Breast epithelium (tissue), 4 donors: ENCODE data around the gene CD3D. TPM values are rescaled to one million over a fixed set of nuclear protein-coding genes. Genes with fewer than 3 reads are reported as not detected.
"Not testable (repeated sequence)": the region's sequence is repeated elsewhere in the genome, so short reads cannot be mapped to it uniquely, and the experiment has no call there.

Experiments
- DNase-seq, 2 donors: peaks; one replicate each; pipeline ENCODE4 v3.0.0-alpha.2; 2019; ENCODE audit warnings: low spot score in 2 of 2
- H3K27ac ChIP-seq, 2 donors: fragments of 200-600 bp; sonication (generic) in 1 of 2; one replicate each; pipeline ENCODE4 v1.5.1; 2016 to 2019; ENCODE audit warnings: mild to moderate bottlenecking in 1 of 2
- H3K27me3 ChIP-seq, 2 donors: fragments of 200-600 bp; sonication (generic) in 1 of 2; one replicate each; pipeline versions ENCODE4 v1.5.1 to v1.6.0; 2017 to 2019; ENCODE audit warnings: control low read depth in 1 of 2, mild to moderate bottlenecking in 1 of 2
- H3K36me3 ChIP-seq: fragments of 200-600 bp; one replicate; pipeline ENCODE4 v1.5.1; 2019
- H3K4me1 ChIP-seq, 2 donors: fragments of 200-600 bp; sonication (generic); one replicate each; pipeline ENCODE4 v1.5.1; 2016 to 2019; ENCODE audit warnings: control low read depth in 1 of 2
- H3K4me3 ChIP-seq, 3 donors: fragments of 200-600 bp; sonication (generic); 1 replicate in 2 of 3; 2 replicates in 1 of 3; pipeline ENCODE4 v1.5.1; 2016 to 2019; ENCODE audit warnings: mild to moderate bottlenecking in 3 of 3, moderate library complexity in 2 of 3
- H3K9me3 ChIP-seq, 2 donors: fragments of 200-600 bp; sonication (generic) in 1 of 2; one replicate each; pipeline ENCODE4 v1.5.1; 2016 to 2019; ENCODE audit warnings: control low read depth in 1 of 2
- POLR2A ChIP-seq: fragments of 450-650 bp; IDR thresholded peaks from one replicate; pipeline ENCODE4 v1.6.1; 2016; ENCODE audit warnings: antibody characterized with exemption, mild to moderate bottlenecking, moderate library complexity
- POLR2AphosphoS5 ChIP-seq, 3 donors: sonication (generic); formaldehyde crosslinking; IDR thresholded peaks; one replicate each; pipeline ENCODE4 v1.6.1; 2017; ENCODE audit warnings: antibody characterized with exemption in 3 of 3
- intact Hi-C: fragments of 100-400 bp; cut with DNase I; formaldehyde crosslinking; loops from one replicate; pipeline ENCODE4 v1.15.1; 2023; ENCODE audit warnings: low total_unique reads
- total RNA-seq, 3 donors: library from RNA; depleted of rRNA; stranded (reverse); fragments of >200 nt; gene quantifications; one replicate each; pipeline ENCODE4 v1.1.0, GENCODE V29; 2016
- TF ChIP-seq, protein P1 (sequence below), 3 donors: fragments of 450-650 bp; IDR thresholded peaks; one replicate each; pipeline ENCODE4 v1.5.1; 2016 to 2017; ENCODE audit warnings: antibody characterized with exemption in 3 of 3, mild to moderate bottlenecking in 3 of 3, moderate library complexity in 3 of 3

CD3D gene
- total RNA-seq, 3 donors from 2014 or later, result 2.6 to 4.8 (median 3.5) TPM

GRCh38 chr11:118311518-118311917, 31.0 kb downstream of the CD3D start:
- intact Hi-C loops, result no loop called here
- DNase-seq, result no peak
- H3K4me1 ChIP-seq, result no peaks in the 10 kb centered on the region
- no peaks in the 10 kb centered on the region for H3K9me3 ChIP-seq
- TF ChIP-seq POLR2A, result no peak
- TF ChIP-seq, protein P1, sequence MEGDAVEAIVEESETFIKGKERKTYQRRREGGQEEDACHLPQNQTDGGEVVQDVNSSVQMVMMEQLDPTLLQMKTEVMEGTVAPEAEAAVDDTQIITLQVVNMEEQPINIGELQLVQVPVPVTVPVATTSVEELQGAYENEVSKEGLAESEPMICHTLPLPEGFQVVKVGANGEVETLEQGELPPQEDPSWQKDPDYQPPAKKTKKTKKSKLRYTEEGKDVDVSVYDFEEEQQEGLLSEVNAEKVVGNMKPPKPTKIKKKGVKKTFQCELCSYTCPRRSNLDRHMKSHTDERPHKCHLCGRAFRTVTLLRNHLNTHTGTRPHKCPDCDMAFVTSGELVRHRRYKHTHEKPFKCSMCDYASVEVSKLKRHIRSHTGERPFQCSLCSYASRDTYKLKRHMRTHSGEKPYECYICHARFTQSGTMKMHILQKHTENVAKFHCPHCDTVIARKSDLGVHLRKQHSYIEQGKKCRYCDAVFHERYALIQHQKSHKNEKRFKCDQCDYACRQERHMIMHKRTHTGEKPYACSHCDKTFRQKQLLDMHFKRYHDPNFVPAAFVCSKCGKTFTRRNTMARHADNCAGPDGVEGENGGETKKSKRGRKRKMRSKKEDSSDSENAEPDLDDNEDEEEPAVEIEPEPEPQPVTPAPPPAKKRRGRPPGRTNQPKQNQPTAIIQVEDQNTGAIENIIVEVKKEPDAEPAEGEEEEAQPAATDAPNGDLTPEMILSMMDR (IDR thresholded peaks at IDR 0.05), result no peak
- TF ChIP-seq POLR2AphosphoS5 (IDR thresholded peaks at IDR 0.05), result no peak
- H3K27ac ChIP-seq, result no peak overlapping the region
- no peak overlapping the region for H3K4me3 ChIP-seq
- H3K27me3 ChIP-seq, result peaks cover 0 to 3% of the 10 kb centered on the region in 2 donors
- no peaks in the 10 kb centered on the region for H3K36me3 ChIP-seq

DNA sequence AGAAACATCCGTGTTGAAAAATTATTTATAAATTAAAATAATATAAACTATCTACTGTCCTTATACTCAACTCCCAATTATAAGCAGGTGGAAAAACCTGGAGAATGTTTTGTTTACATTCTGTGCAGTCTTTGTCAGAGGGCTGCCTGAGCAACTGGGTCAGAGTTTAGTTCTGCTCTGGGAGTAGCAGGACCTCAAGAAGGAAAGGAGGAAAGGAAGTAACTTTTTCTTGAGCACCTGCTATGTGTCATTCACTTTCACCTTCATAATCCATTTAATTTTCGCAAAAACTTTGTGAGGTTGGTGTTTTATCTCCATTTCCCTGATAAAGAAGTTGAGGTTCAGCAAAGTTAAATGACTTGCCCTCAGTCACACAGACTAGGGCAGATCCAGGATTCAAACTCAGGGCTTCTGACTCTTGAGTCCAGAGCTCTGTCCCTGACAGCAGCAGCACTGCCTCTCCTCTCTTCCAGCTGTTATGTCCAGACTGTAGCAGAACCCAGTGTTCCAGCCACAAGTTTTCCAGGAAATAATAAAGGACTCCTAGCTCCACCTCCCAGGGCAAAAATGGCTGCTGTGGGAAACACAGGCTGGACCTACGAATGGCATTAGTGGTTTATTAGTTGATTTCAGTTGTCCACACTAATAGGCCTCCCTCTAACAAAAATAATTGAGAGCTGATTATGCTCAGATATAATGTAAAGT, 31.6 kb downstream of the CD3D start:
- DNase-seq, result no peak
- H3K9me3 ChIP-seq, result no peaks in the 10 kb centered on the region
- H3K36me3 ChIP-seq, result no peaks in the 10 kb centered on the region
- H3K4me3 ChIP-seq, result no peak overlapping the region
- H3K4me1 ChIP-seq, result no peaks in the 10 kb centered on the region
- no peak overlapping the region for H3K27ac ChIP-seq
- TF ChIP-seq, protein P1 (IDR thresholded peaks at IDR 0.05), result no peak
- TF ChIP-seq POLR2A, result no peak
- TF ChIP-seq POLR2AphosphoS5 (IDR thresholded peaks at IDR 0.05), result no peak
- peaks cover 0 to 3% of the 10 kb centered on the region in 2 donors for H3K27me3 ChIP-seq
- intact Hi-C loops, result no loop called here

DNA sequence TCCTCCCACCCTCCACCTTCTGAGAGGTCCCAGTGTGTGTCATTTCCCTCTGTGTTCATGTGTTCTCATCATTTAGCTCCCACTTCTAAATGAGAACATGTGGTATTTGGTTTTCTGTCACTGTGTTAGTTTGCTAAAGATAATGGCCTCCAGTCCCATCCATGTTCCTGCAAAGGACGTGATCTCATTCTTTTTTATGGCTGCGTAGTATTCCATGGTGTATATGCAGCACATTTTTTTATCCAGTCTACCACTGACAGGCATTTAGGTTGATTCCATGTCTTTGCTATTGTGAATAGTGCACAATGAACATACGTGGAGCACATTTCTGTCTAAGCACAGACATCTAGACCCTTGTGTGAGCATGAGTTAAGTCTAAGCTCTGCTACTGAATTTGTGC, 32.2 kb downstream of the CD3D start:
- DNase-seq, result no peak
- no peaks in the 10 kb centered on the region for H3K36me3 ChIP-seq
- intact Hi-C loops, result no loop called here
- H3K4me3 ChIP-seq, result no peak overlapping the region
- H3K9me3 ChIP-seq, result no peaks in the 10 kb centered on the region
- H3K27ac ChIP-seq, result no peak overlapping the region
- no peak for TF ChIP-seq POLR2A
- TF ChIP-seq, protein P1 (IDR thresholded peaks at IDR 0.05), result no peak
- TF ChIP-seq POLR2AphosphoS5 (IDR thresholded peaks at IDR 0.05), result no peak
- H3K4me1 ChIP-seq, result no peaks in the 10 kb centered on the region
- H3K27me3 ChIP-seq, result peaks cover 0 to 3% of the 10 kb centered on the region in 2 donors

DNA sequence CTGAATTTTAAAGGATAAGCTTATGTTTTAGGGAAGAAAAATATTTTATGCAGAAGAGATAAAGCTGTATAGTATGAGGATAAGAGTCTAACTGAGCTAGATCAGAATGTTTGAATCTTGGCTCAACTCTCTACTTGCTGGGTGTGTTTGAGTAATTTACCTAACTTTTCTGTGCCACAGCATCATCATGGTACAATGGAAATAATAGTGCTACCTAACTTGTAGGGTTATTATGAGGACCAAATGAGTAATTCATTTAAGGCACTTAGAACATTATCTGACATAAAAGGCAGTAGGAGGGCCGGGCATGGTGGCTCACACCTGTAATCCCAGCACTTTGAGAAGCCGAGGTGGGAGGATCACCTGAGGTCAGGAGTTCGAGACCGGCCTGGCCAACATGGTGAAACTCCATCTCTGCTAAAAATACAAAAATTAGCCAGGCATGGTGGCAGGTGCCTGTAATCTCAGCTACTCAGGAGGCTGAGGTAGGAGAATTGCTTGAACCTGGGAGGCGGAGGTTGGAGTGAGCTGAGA, 33.4 kb downstream of the CD3D start:
- H3K27ac ChIP-seq, H3K36me3 ChIP-seq, intact Hi-C loops, DNase-seq, H3K4me1 ChIP-seq, H3K9me3 ChIP-seq, H3K27me3 ChIP-seq, H3K4me3 ChIP-seq: not testable (repeated sequence)

- no peak for DNase-seq
- Histone ChIP-seq H3K36me3 (no peaks in the 10 kb centered on the region), H3K4me3 (no peak overlapping the region), H3K9me3 (no peaks in the 10 kb centered on the region), H3K27me3 (peaks cover 0 to 5% of the 10 kb centered on the region in 2 donors), H3K4me1 (no peaks in the 10 kb centered on the region), H3K27ac (no peak overlapping the region)
- TF ChIP-seq POLR2A, result no peak
- TF ChIP-seq, protein P1 (IDR thresholded peaks at IDR 0.05), result no peak
- no peak for TF ChIP-seq POLR2AphosphoS5 (IDR thresholded peaks at IDR 0.05)
- intact Hi-C loops, result no loop called here
These were observed 35.9 kb downstream of the CD3D start for GRCh38 chr11:118306556-118306955.
